H1 (cell line): ENCODE results near the gene FTSJ3. TPM values are rescaled to one million over a fixed set of nuclear protein-coding genes. Genes with fewer than 3 reads are reported as not detected.

Experiments
- BCL11A ChIP-seq, 2 experiments: IDR thresholded peaks; one replicate each; pipeline ENCODE4 v1.6.1; 2011; ENCODE audit warnings: low read depth in 2 of 2, low read length in 2 of 2, mild to moderate bottlenecking in 2 of 2
- JUN ChIP-seq: IDR thresholded peaks from 2 replicates; pipeline ENCODE4 v1.6.1; 2011; ENCODE audit warnings: low read depth, mild to moderate bottlenecking, improper control_type of control experiment, low read length
- MAFK ChIP-seq: IDR thresholded peaks from 2 replicates; pipeline ENCODE4 v1.6.1; 2012; ENCODE audit warnings: low read depth, mild to moderate bottlenecking, improper control_type of control experiment, low read length
- POU5F1 ChIP-seq: IDR thresholded peaks from 2 replicates; pipeline ENCODE4 v1.6.1; 2011; ENCODE audit warnings: low read depth, mild to moderate bottlenecking, low read length, moderate library complexity
- RAD21 ChIP-seq, 2 experiments: IDR thresholded peaks in 1 of 2; conservative IDR thresholded peaks in 1 of 2; 2 replicates each; pipeline ENCODE4 v1.6.1; 2011; ENCODE audit warnings: low read depth in 2 of 2, low read length in 2 of 2, improper control_type of control experiment in 1 of 2, inconsistent platforms in 1 of 2, mild to moderate bottlenecking in 1 of 2, moderate library complexity in 1 of 2
- RNF2 ChIP-seq: fragments of 200-900, 300-1000 bp; sonication (generic); IDR thresholded peaks from 2 replicates; pipeline ENCODE4 v1.7.1; 2016; ENCODE audit warnings: borderline replicate concordance, low read depth, mild to moderate bottlenecking, antibody characterized with exemption, low read length; ENCODE audit not compliant: poor library complexity, severe bottlenecking; ENCODE audit errors: missing control alignments
- SP1 ChIP-seq: IDR thresholded peaks from 2 replicates; pipeline ENCODE4 v1.6.1; 2011; ENCODE audit warnings: low read depth, low read length
- SP2 ChIP-seq: IDR thresholded peaks from 2 replicates; pipeline ENCODE4 v1.6.1; 2012; ENCODE audit warnings: mild to moderate bottlenecking, low read length, inconsistent platforms
- SUZ12 ChIP-seq: fragments of 200-600 bp; sonication (generic); IDR thresholded peaks from 2 replicates; pipeline ENCODE4 v1.6.1; 2012; ENCODE audit warnings: mild to moderate bottlenecking, inconsistent platforms, low read length, moderate library complexity, mixed read lengths
- TEAD4 ChIP-seq: IDR thresholded peaks from 2 replicates; pipeline ENCODE4 v1.6.1; 2012; ENCODE audit warnings: low read depth, low read length, inconsistent platforms, mixed read lengths
- polyA plus RNA-seq, 7 experiments: library from polyadenylated mRNA; depleted of rRNA in 3 of 7; stranded (reverse) in 5 of 7; unstranded in 2 of 7; fragments of >200 nt in 5 of 7; fragments of 200-250 nt in 2 of 7; gene quantifications; 1 replicate in 5 of 7; 2 replicates in 1 of 7; 4 replicates in 1 of 7; pipeline versions ENCODE4 v1.2.1 to v1.2.3, GENCODE V29; 2011 to 2013; ENCODE audit warnings: missing spikeins in 2 of 7, mixed read lengths in 2 of 7
- total RNA-seq: library from RNA; stranded (reverse); fragmentation: NEBNext Ultra II Directional; extraction: Animal tissue kit (Norgen Biotek cat#: 25700); gene quantifications from 2 replicates; pipeline ENCODE4 v1.2.1, GENCODE V29; 2021
- TF ChIP-seq, protein P1 (sequence below), 3 experiments: IDR thresholded peaks; 1 replicate in 2 of 3; 2 replicates in 1 of 3; pipeline versions ENCODE4 v1.5.1 to v1.6.1; 2011; ENCODE audit warnings: low read length in 3 of 3, mild to moderate bottlenecking in 3 of 3, inconsistent platforms in 2 of 3, low read depth in 1 of 3, moderate library complexity in 1 of 3; ENCODE audit not compliant: insufficient read depth in 1 of 3; ENCODE audit errors: control extremely low read depth in 1 of 3

FTSJ3 gene
- total and polyA plus RNA-seq, 2 of the 8 experiments (the other 6 are each of a cell fraction or from before 2014, with no cell fraction given): 42.7 to 77.2 TPM

DNA sequence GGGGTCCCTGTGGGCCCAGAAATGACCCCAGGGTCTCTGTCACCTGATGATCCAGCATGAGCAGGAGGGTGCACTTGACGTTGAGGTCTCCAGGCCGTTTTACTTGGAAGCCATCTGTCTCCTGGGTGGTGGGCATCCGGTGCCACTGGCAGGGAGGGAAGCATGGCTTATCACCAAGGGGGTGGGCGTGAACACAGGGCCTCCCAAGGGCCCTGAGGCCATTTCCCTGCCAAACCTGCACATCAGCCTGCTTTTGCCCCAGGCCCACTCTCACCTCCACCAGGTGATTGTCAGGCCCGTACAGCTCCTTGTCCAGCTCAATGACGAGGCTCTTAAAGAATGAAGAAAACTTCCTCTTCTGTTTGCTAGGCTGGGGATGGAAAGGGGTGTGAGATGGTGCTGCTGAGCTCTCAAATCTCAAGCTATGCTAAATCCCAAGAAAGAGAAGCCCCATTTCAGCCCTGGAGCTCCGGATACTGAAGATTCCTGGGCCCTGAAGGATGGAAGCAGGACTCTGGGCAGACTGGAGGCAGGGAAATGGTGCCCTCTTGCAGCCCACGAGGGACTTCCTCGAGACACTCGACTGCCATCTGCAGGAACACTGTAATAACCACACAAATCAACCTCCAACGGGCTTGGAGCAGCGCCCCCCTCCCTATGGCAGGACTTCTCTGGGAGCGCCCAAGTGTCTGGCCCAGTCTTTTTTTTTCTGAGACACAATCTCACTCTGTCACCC, 7.1 kb upstream of the FTSJ3 start (continued):
- TF ChIP-seq RAD21 (IDR thresholded peaks at IDR 0.05 in 1 of 2, conservative IDR thresholded peaks at IDR 0.05 in 1 of 2; ENCODE audit: low read depth in 2 of 2, low read length in 2 of 2) (peak; percentile 30 to 52; a peak in 3 of 4 replicates), BCL11A (IDR thresholded peaks at IDR 0.05; ENCODE audit: low read depth in 2 of 2, low read length in 2 of 2) (no peak), POU5F1 (no peak), JUN (no peak), RNF2 (no peak), SP1 (no peak), MAFK (no peak), TEAD4 (no peak), SP2 (no peak), SUZ12 (no peak)
- TF ChIP-seq, protein P1, sequence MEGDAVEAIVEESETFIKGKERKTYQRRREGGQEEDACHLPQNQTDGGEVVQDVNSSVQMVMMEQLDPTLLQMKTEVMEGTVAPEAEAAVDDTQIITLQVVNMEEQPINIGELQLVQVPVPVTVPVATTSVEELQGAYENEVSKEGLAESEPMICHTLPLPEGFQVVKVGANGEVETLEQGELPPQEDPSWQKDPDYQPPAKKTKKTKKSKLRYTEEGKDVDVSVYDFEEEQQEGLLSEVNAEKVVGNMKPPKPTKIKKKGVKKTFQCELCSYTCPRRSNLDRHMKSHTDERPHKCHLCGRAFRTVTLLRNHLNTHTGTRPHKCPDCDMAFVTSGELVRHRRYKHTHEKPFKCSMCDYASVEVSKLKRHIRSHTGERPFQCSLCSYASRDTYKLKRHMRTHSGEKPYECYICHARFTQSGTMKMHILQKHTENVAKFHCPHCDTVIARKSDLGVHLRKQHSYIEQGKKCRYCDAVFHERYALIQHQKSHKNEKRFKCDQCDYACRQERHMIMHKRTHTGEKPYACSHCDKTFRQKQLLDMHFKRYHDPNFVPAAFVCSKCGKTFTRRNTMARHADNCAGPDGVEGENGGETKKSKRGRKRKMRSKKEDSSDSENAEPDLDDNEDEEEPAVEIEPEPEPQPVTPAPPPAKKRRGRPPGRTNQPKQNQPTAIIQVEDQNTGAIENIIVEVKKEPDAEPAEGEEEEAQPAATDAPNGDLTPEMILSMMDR (IDR thresholded peaks at IDR 0.05; ENCODE audit: control extremely low read depth in 1 of 3, insufficient read depth in 1 of 3, low read depth in 1 of 3, low read length in 3 of 3): peak; percentile 74 to 98 (median 85)
